ENCODE results near the gene KNSTRN.

Gene KNSTRN

DNA sequence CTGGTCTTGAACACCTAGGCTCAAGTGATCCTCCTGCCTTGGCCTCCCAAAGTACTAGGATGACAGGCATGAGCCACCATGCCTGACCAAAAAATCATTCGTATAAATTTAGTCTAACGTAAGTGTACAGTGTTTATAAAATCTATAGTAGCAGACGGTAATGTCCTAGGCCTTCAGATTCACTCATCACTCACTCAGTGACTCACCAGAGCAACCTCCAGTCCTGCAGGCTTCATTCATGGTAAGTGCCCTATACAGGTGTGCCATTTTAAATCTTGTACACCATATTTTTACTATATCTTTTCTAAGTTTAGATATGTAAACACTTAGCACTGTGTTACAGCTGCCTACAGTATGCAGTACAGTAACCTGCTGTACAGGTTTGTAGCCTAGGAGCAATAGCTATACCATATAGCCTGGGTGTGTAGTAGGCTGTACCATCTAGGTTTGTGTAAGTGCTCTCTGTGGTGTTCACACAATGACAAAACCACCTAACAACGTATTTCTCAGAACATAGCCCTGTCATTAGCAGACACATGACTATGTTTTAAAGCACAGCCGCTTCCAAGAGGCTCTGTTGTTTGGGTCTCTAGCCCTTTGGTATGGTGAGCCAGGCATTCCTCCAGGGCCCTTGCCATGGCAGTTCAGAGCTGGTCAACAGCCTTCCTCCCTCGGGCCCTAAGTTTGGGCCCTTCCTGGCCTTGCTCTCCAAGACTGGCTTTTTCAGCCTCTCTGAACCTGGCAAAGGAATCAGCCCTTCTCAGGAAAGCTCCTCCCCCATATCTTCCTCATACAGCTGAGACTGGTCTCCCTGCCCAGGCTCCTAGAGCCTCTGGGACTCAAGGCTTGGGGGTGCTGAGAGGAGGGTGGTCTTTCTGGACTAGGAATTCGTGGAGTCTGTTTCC, 39.9 kb upstream of the KNSTRN start:
- TF ChIP-seq, protein P1, sequence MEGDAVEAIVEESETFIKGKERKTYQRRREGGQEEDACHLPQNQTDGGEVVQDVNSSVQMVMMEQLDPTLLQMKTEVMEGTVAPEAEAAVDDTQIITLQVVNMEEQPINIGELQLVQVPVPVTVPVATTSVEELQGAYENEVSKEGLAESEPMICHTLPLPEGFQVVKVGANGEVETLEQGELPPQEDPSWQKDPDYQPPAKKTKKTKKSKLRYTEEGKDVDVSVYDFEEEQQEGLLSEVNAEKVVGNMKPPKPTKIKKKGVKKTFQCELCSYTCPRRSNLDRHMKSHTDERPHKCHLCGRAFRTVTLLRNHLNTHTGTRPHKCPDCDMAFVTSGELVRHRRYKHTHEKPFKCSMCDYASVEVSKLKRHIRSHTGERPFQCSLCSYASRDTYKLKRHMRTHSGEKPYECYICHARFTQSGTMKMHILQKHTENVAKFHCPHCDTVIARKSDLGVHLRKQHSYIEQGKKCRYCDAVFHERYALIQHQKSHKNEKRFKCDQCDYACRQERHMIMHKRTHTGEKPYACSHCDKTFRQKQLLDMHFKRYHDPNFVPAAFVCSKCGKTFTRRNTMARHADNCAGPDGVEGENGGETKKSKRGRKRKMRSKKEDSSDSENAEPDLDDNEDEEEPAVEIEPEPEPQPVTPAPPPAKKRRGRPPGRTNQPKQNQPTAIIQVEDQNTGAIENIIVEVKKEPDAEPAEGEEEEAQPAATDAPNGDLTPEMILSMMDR (IDR thresholded peaks at IDR 0.05; ENCODE audit: low read depth, low read length), result no peak

DNA sequence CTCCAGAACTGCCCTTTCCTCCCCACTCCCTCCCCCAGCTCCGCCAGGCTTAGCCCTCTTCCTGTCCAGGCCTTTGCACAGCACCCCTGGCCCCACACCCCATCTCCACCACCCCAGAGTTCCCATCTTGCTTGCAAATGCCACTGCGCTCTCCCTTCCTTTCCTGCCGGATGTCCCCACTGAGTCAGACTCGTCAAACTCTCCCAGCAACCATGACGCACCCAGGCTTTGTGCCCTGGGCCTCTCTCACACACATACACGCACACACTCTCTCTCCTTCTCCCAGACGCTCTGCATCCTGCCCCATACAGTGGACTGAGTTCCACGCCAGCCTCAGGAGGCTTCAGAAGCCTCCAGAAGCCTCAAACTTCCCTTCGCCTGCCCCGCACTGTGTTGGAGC, 39.0 kb upstream of the KNSTRN start:
- H3K4me3 ChIP-seq (ENCODE audit: low read depth, low read length), result no peak overlapping the region
- TF ChIP-seq, protein P1 (IDR thresholded peaks at IDR 0.05; ENCODE audit: low read depth, low read length), result no peak

More for the DNA sequence above, 39.9 kb upstream of the KNSTRN start:
- no peak overlapping the region for H3K4me3 ChIP-seq (ENCODE audit: low read depth, low read length)

DNA sequence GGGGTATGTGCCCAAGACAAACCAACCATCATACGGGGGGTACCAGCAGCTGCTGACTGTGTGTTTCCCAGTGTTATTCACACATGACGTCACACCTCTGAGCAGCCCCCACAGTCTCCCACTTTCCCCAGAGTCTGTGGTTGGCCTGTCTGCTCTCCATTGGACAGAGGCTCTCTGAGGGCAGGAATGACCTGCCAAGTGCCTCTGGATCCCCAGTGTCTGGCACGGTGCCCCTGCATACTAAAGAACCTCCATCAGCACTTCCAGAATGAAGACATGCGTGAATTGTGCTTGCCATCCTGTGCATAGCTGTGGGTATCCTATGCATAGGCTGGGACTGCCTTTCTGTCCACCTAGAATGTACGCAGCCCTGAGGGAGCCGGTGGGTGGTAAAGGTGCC, 38.3 kb upstream of the KNSTRN start:
- no peak overlapping the region for H3K4me3 ChIP-seq (ENCODE audit: low read depth, low read length)
- TF ChIP-seq, protein P1 (IDR thresholded peaks at IDR 0.05; ENCODE audit: low read depth, low read length), result no peak

DNA sequence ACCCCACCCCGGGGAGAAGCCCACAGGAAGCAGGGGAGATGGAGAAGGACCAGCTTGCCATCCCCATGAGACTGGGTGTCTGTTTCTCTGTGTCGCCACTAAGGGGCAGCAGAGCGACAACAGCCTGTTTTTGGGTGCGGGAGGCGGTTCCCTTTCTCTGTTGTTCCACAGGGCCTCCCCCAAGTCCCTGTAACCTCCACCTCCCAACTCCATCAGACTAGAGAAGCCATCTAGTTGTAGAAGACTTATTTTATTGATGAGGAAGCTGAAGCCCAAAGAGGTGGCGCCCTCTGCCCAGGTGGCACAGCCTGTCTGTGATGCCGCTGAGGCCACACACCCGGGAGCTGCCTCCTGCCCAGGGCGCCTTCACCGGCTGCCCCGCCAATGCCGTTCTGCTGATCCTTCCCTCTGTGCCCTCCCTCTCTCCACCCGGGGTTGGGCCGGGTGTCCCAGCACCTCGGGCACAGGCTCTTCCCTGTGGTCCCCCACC, 37.8 kb upstream of the KNSTRN start:
- TF ChIP-seq, protein P1 (IDR thresholded peaks at IDR 0.05; ENCODE audit: low read depth, low read length), result peak; percentile 81
- H3K4me3 ChIP-seq (ENCODE audit: low read depth, low read length), result no peak overlapping the region

DNA sequence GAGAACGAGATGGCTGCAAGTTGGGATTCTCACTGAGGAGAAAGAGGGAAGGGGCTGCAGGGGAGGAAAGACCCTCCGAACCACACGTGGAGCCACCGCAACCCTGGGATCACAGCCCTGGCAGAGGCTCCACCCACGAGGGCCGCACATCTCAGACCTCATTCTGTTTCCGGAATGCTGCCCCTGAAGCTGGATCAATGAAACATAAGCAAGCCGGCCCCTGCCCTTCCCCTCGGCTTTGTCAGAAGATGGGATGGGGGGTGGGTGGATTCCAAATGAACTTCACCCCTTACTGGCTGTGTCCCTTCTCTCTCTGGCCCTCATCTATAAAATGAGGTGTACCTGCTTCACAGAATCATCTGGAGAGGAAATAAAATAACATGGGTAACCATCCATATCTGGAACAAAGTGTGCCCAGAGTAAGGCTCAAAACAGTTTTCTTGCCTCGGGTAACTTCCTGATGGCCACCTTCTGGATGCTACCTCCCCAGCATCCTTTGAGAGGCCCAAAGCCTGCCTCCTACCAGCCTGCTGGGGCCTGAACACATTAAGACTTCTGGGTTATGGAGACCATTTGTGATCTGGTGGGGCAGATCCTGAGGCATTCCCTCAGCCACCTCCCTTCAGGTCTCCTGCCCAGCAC, 37.2 kb upstream of the KNSTRN start:
- H3K4me3 ChIP-seq (ENCODE audit: low read depth, low read length), result no peak overlapping the region
- TF ChIP-seq, protein P1 (IDR thresholded peaks at IDR 0.05; ENCODE audit: low read depth, low read length), result no peak

DNA sequence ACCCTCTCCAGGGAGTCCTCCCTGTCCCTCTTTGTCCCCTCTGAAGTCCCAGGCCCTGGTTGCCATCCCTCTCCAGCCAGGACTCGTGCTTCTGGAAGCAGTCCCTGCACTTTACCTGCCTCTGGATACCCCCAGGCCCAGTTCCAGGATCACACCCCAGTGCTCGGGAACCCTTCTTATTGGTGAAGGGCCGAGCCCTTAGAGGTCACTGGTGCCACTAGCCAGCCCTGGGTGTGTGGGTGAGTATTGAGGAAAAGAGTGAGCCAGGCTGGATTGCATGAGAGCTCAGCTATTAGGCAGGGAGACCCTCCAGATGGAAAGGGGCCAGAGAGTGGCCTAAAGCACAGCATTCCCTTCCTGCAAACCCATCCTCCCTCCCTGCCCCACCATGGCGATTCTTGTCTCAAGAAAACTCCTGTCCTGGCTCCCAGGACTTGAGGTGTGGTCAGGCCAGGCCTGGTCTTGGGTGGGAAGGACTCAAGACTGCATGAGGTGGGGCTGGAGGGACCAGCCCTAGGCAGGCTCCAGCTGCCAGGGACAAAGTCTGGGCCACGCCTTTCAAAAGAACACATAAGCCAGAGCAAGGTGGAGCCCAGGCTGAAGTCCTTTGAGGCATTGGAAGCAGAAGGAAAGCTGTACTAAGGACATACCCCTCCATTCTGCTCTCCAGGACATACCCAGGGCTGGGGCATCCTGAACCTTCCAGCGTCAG, 36.5 kb upstream of the KNSTRN start:
- TF ChIP-seq, protein P1 (IDR thresholded peaks at IDR 0.05; ENCODE audit: low read depth, low read length), result 0 out of 2 replicates have a peak, but pooled peaks have one; percentile 6
- no peak overlapping the region for H3K4me3 ChIP-seq (ENCODE audit: low read depth, low read length)

Measured in WI38 (cell line).